ENCODE results near the gene GAS2L2. TPM values are rescaled to one million over a fixed set of nuclear protein-coding genes. Genes with fewer than 3 reads are reported as not detected.

Gene GAS2L2
- total RNA-seq, 1 experiment from 2014 or later = not detected

- DNase-seq (ENCODE audit: low read depth, low spot score) = no peak
- no peak for ATAC-seq
- POLR2A ChIA-PET = no interaction called here
These were observed 10.1 kb downstream of the GAS2L2 start for GRCh38 chr17:35742896-35743477.

GRCh38 chr17:35742496-35742895 lies 10.5 kb downstream of the GAS2L2 start:
- no TSS peak for BruUV-seq (replicated peaks)
- CTCF ChIA-PET = interaction anchor here (0.6 kb wide), 1 partner anchor 417 kb away, joined by 3 read pairs; no protein-coding TSS in a partner anchor
- no peak overlapping the region for H3K27ac ChIP-seq (ENCODE audit: low read length)

More at GRCh38 chr17:35742896-35743477, 10.1 kb downstream of the GAS2L2 start:
- peaks cover 3% of the 10 kb centered on the region for H3K4me1 ChIP-seq (ENCODE audit: control insufficient read depth, insufficient read depth, low read length)
- H3K27ac ChIP-seq (ENCODE audit: low read length) = no peak overlapping the region
- in situ Hi-C loops (cut with HindIII; ENCODE audit: low pct_unique_long_range_greater_than_20kb, low sequenced_read_pairs) = no loop called here
- H3K36me3 ChIP-seq (ENCODE audit: control insufficient read depth, insufficient read depth, low read length) = no peaks in the 10 kb centered on the region
- H3K27me3 ChIP-seq (ENCODE audit: control insufficient read depth, insufficient read depth, low read length) = no peaks in the 10 kb centered on the region
- H3K9me3 ChIP-seq (ENCODE audit: control insufficient read depth, insufficient read depth, low read depth, low read length) = no peaks in the 10 kb centered on the region
- intact Hi-C loops (cut with micrococcal nuclease; ENCODE audit: unreplicated experiment) = no loop called here
- no peak overlapping the region for H3K4me3 ChIP-seq (ENCODE audit: low read depth in 2 of 2, low read length in 2 of 2)
- TF ChIP-seq REST (IDR thresholded peaks at IDR 0.05; ENCODE audit: insufficient read depth in 1 of 2, low read depth in 2 of 2, low read length in 1 of 2) (no peak), SIN3A (IDR thresholded peaks at IDR 0.05; ENCODE audit: borderline replicate concordance, insufficient read depth, low read depth, low read length) (no peak), POLR2AphosphoS5 (IDR thresholded peaks at IDR 0.05; ENCODE audit: low read depth, low read length) (no peak), CTCF (IDR thresholded peaks at IDR 0.05) (no peak), TCF7L2 (IDR thresholded peaks at IDR 0.05; ENCODE audit: low read depth, low read length) (no peak)
- CTCF ChIA-PET = no interaction called here
- no TSS peak for BruUV-seq (replicated peaks)

More at GRCh38 chr17:35742496-35742895, 10.5 kb downstream of the GAS2L2 start:
- POLR2A ChIA-PET = no interaction called here
- DNase-seq (ENCODE audit: low read depth, low spot score) = no peak
- Histone ChIP-seq H3K27me3 (ENCODE audit: control insufficient read depth, insufficient read depth, low read length) (no peaks in the 10 kb centered on the region), H3K36me3 (ENCODE audit: control insufficient read depth, insufficient read depth, low read length) (no peaks in the 10 kb centered on the region), H3K4me1 (ENCODE audit: control insufficient read depth, insufficient read depth, low read length) (no peaks in the 10 kb centered on the region; the same call in 1 of the 2 replicates), H3K4me3 (ENCODE audit: low read depth in 2 of 2, low read length in 2 of 2) (no peak overlapping the region), H3K9me3 (ENCODE audit: control insufficient read depth, insufficient read depth, low read depth, low read length) (no peaks in the 10 kb centered on the region)
- intact Hi-C loops (cut with micrococcal nuclease; ENCODE audit: unreplicated experiment) = no loop called here
- TF ChIP-seq CTCF (IDR thresholded peaks at IDR 0.05) (no peak), POLR2AphosphoS5 (IDR thresholded peaks at IDR 0.05; ENCODE audit: low read depth, low read length) (no peak), TCF7L2 (IDR thresholded peaks at IDR 0.05; ENCODE audit: low read depth, low read length) (no peak), SIN3A (IDR thresholded peaks at IDR 0.05; ENCODE audit: borderline replicate concordance, insufficient read depth, low read depth, low read length) (no peak), REST (IDR thresholded peaks at IDR 0.05; ENCODE audit: insufficient read depth in 1 of 2, low read depth in 2 of 2, low read length in 1 of 2) (no peak)
- ATAC-seq = no peak
- in situ Hi-C loops (cut with HindIII; ENCODE audit: low pct_unique_long_range_greater_than_20kb, low sequenced_read_pairs) = no loop called here

Measured in Panc1 (cell line).